Neural progenitor cell (in vitro differentiated cells): Measurements from ENCODE around the gene OCA2. TPM values are rescaled to one million over a fixed set of nuclear protein-coding genes. Genes with fewer than 3 reads are reported as not detected.

ENCODE experiments used
- DNase-seq: peaks from one replicate; pipeline ENCODE4 v3.0.0-alpha.2; 2016; ENCODE audit warnings: low spot score
- H2AFZ ChIP-seq: fragments of 200-600 bp; sonication (generic); replicated peaks from 2 replicates; pipeline ENCODE4 v1.6.1; 2016; ENCODE audit warnings: antibody characterized with exemption
- H3F3A ChIP-seq: fragments of 200-600 bp; sonication (generic); 2 replicates; pipeline ENCODE4 v1.6.1; 2016; ENCODE audit warnings: antibody characterized with exemption, low read depth
- H3K27ac ChIP-seq: fragments of 200-600 bp; sonication (generic); 2 replicates; pipeline ENCODE4 v1.5.1; 2016; ENCODE audit warnings: mild to moderate bottlenecking
- H3K27me3 ChIP-seq: fragments of 200-600 bp; sonication (generic); 2 replicates; pipeline ENCODE4 v1.6.1; 2016; ENCODE audit warnings: mild to moderate bottlenecking, moderate library complexity
- H3K36me3 ChIP-seq: fragments of 200-600 bp; sonication (generic); 2 replicates; pipeline ENCODE4 v1.5.1; 2016
- H3K4me1 ChIP-seq: fragments of 200-600 bp; sonication (generic); 2 replicates; pipeline ENCODE4 v1.6.1; 2016; ENCODE audit warnings: mixed run types
- H3K4me2 ChIP-seq: fragments of 200-600 bp; sonication (generic); 2 replicates; pipeline ENCODE4 v1.6.1; 2016
- H3K4me3 ChIP-seq: fragments of 200-600 bp; sonication (generic); 2 replicates; pipeline ENCODE4 v1.5.1; 2016
- H3K79me2 ChIP-seq: fragments of 200-600 bp; sonication (generic); 2 replicates; pipeline ENCODE4 v1.6.1; 2016; ENCODE audit warnings: low read depth
- H3K9ac ChIP-seq: fragments of 200-600 bp; sonication (generic); 2 replicates; pipeline ENCODE4 v1.6.1; 2016
- H3K9me3 ChIP-seq: fragments of 200-600 bp; sonication (generic); 2 replicates; pipeline ENCODE4 v1.5.1; 2016; ENCODE audit warnings: low read depth
- H4K20me1 ChIP-seq: fragments of 200-600 bp; sonication (generic); 2 replicates; pipeline ENCODE4 v1.6.1; 2016; ENCODE audit warnings: low read depth
- H3K27ac Mint-ChIP-seq: 3 replicates; pipeline ENCODE4 v1.8.0; 2021; ENCODE audit warnings: mixed read lengths
- H3K27me3 Mint-ChIP-seq: 2 replicates; pipeline ENCODE4 v1.8.0; 2022; ENCODE audit warnings: low read depth, mild to moderate bottlenecking, inconsistent platforms, moderate library complexity, mixed read lengths; ENCODE audit not compliant: insufficient read depth
- H3K36me3 Mint-ChIP-seq: 3 replicates; pipeline ENCODE4 v1.8.0; 2021; ENCODE audit warnings: mixed read lengths
- H3K4me1 Mint-ChIP-seq: 3 replicates; pipeline ENCODE4 v1.8.0; 2021; ENCODE audit warnings: mixed read lengths
- H3K4me3 Mint-ChIP-seq: 3 replicates; pipeline ENCODE4 v1.8.0; 2021; ENCODE audit warnings: mild to moderate bottlenecking, moderate library complexity, mixed read lengths
- H3K9me3 Mint-ChIP-seq: 3 replicates; pipeline ENCODE4 v1.8.0; 2020; ENCODE audit warnings: mixed read lengths
- CTCF ChIP-seq: fragments of 200-600 bp; sonication (generic); IDR thresholded peaks from 2 replicates; pipeline ENCODE4 v1.5.1; 2017; ENCODE audit warnings: antibody characterized with exemption, mild to moderate bottlenecking
- EZH2 ChIP-seq: fragments of 200-600 bp; sonication (generic); IDR thresholded peaks from 2 replicates; pipeline ENCODE4 v1.6.1; 2017; ENCODE audit warnings: antibody characterized with exemption, mild to moderate bottlenecking, moderate library complexity
- EZH2phosphoT487 ChIP-seq: fragments of 200-600 bp; sonication (generic); IDR thresholded peaks from 2 replicates; pipeline ENCODE4 v1.6.1; 2017; ENCODE audit warnings: antibody characterized with exemption
- total RNA-seq: library from RNA; depleted of rRNA; stranded (reverse); fragments of >200 nt; gene quantifications from 2 replicates; pipeline ENCODE4 v1.2.3, GENCODE V29; 2015; ENCODE audit warnings: low replicate concordance

The OCA2 gene
- total RNA-seq, 1 donor from 2014 or later: 1.0 TPM

- Mint-ChIP-seq H3K4me3 (no peak overlapping the region), H3K27me3 (peaks cover 7% of the 10 kb centered on the region), H3K9me3 (peaks cover 30% of the 10 kb centered on the region), H3K36me3 (peaks cover 5% of the 10 kb centered on the region), H3K4me1 (peaks cover 25% of the 10 kb centered on the region), H3K27ac (no peak overlapping the region)
- H3K4me1 ChIP-seq: peaks cover 24% of the 10 kb centered on the region
- no peak for TF ChIP-seq CTCF
- TF ChIP-seq EZH2: no peak
- no peak for TF ChIP-seq EZH2phosphoT487
- no peaks in the 10 kb centered on the region for H3K79me2 ChIP-seq
- no peak overlapping the region for H2AFZ ChIP-seq
- DNase-seq: no peak
- no peaks in the 10 kb centered on the region for H4K20me1 ChIP-seq
- peaks cover 31% of the 10 kb centered on the region for H3F3A ChIP-seq
- H3K4me2 ChIP-seq: no peak overlapping the region
- no peak overlapping the region for H3K4me3 ChIP-seq
- H3K9ac ChIP-seq: no peak overlapping the region
- H3K9me3 ChIP-seq: peaks cover 13% of the 10 kb centered on the region
- H3K36me3 ChIP-seq: no peaks in the 10 kb centered on the region
- H3K27me3 ChIP-seq: no peaks in the 10 kb centered on the region
- no peak overlapping the region for H3K27ac ChIP-seq
Observed at GRCh38 chr15:27707257-27707656, 391.9 kb downstream of the OCA2 start.

GRCh38 chr15:27706300-27706699 is 392.8 kb downstream of the OCA2 start:
- no peaks in the 10 kb centered on the region for H3K79me2 ChIP-seq
- peaks cover 31% of the 10 kb centered on the region for H3F3A ChIP-seq
- H3K9ac ChIP-seq: no peak overlapping the region
- Mint-ChIP-seq H3K4me3 (no peak overlapping the region), H3K36me3 (peaks cover 5% of the 10 kb centered on the region), H3K9me3 (peaks cover 27% of the 10 kb centered on the region), H3K4me1 (peaks cover 25% of the 10 kb centered on the region), H3K27me3 (peaks cover 7% of the 10 kb centered on the region), H3K27ac (no peak overlapping the region)
- H3K36me3 ChIP-seq: no peaks in the 10 kb centered on the region
- TF ChIP-seq EZH2 (no peak), CTCF (no peak), EZH2phosphoT487 (no peak)
- no peak overlapping the region for H3K4me3 ChIP-seq
- H3K4me1 ChIP-seq: peaks cover 24% of the 10 kb centered on the region
- H3K27me3 ChIP-seq: no peaks in the 10 kb centered on the region
- peaks cover 13% of the 10 kb centered on the region for H3K9me3 ChIP-seq
- no peak overlapping the region for H3K27ac ChIP-seq
- no peaks in the 10 kb centered on the region for H4K20me1 ChIP-seq
- H3K4me2 ChIP-seq: no peak overlapping the region
- H2AFZ ChIP-seq: no peak overlapping the region
- DNase-seq: no peak

GRCh38 chr15:27705056-27705455 is 394.1 kb downstream of the OCA2 start:
- H3F3A ChIP-seq: peaks cover 18% of the 10 kb centered on the region
- no peaks in the 10 kb centered on the region for H4K20me1 ChIP-seq
- no peaks in the 10 kb centered on the region for H3K27me3 ChIP-seq
- H3K4me1 Mint-ChIP-seq: peaks cover 25% of the 10 kb centered on the region
- H3K9me3 Mint-ChIP-seq: peaks cover 22% of the 10 kb centered on the region
- H3K27ac Mint-ChIP-seq: peak overlapping the region; percentile 87
- H3K36me3 ChIP-seq: no peaks in the 10 kb centered on the region
- no peak overlapping the region for H3K27ac ChIP-seq
- no peak overlapping the region for H3K9ac ChIP-seq
- no peak for TF ChIP-seq EZH2phosphoT487
- TF ChIP-seq CTCF: no peak
- TF ChIP-seq EZH2: no peak
- H3K4me2 ChIP-seq: peak overlapping the region; percentile 6
- peaks cover 13% of the 10 kb centered on the region for H3K9me3 ChIP-seq
- no peaks in the 10 kb centered on the region for H3K79me2 ChIP-seq
- peaks cover 19% of the 10 kb centered on the region for H3K4me1 ChIP-seq
- no peak overlapping the region for H3K4me3 Mint-ChIP-seq
- no peak overlapping the region for H3K4me3 ChIP-seq
- peak; percentile 60 for DNase-seq
- peaks cover 5% of the 10 kb centered on the region for H3K36me3 Mint-ChIP-seq
- peaks cover 7% of the 10 kb centered on the region for H3K27me3 Mint-ChIP-seq
- H2AFZ ChIP-seq: peak overlapping the region; percentile 43

Other genes starting within 250 kb of the OCA2 start
- 15.3 and 28.1 TPM in 2 replicates for gene HERC2, start 222.9 kb upstream of the OCA2 start, total RNA-seq